Uterus (tissue), 4 donors: Measurements from ENCODE around the gene ANKRD16. TPM values are rescaled to one million over a fixed set of nuclear protein-coding genes. Genes with fewer than 3 reads are reported as not detected.
"Not testable (repeated sequence)": the region's sequence is repeated elsewhere in the genome, so short reads cannot be mapped to it uniquely, and the experiment has no call there.

Experiments
- DNase-seq, 2 donors: peaks; one replicate each; pipeline ENCODE4 v3.0.0-alpha.2; 2019 to 2020
- H3K27ac ChIP-seq, 2 donors: fragments of 200-600 bp; sonication (generic); 1 replicate in 1 of 2; 2 replicates in 1 of 2; pipeline ENCODE4 v1.5.1; 2016 to 2018
- H3K27me3 ChIP-seq, 2 donors: fragments of 200-600 bp; sonication (generic); one replicate each; pipeline ENCODE4 v1.5.1; 2018 to 2019; ENCODE audit warnings: control low read depth in 1 of 2
- H3K36me3 ChIP-seq, 2 donors: fragments of 200-600 bp; sonication (generic); one replicate each; pipeline ENCODE4 v1.5.1; 2019; ENCODE audit warnings: control low read depth in 1 of 2
- H3K4me1 ChIP-seq, 2 donors: fragments of 200-600 bp; sonication (generic); one replicate each; pipeline ENCODE4 v1.5.1; 2018 to 2019; ENCODE audit warnings: control low read depth in 1 of 2
- H3K4me3 ChIP-seq, 2 donors: fragments of 200-600 bp; sonication (generic); 1 replicate in 1 of 2; 2 replicates in 1 of 2; pipeline ENCODE4 v1.5.1; 2018 to 2019; ENCODE audit warnings: mild to moderate bottlenecking in 1 of 2
- H3K9me3 ChIP-seq, 2 donors: fragments of 200-600 bp; sonication (generic); one replicate each; pipeline ENCODE4 v1.5.1; 2019; ENCODE audit warnings: control low read depth in 1 of 2
- POLR2A ChIP-seq, 2 donors: fragments of 450-650 bp; IDR thresholded peaks; one replicate each; pipeline ENCODE4 v1.6.1; 2016; ENCODE audit warnings: antibody characterized with exemption in 2 of 2, mild to moderate bottlenecking in 1 of 2, moderate library complexity in 1 of 2
- intact Hi-C: fragments of 100-400 bp; cut with DNase I; formaldehyde crosslinking; loops from one replicate; pipeline ENCODE4 v1.15.1; 2023; ENCODE audit warnings: low total_unique reads
- total RNA-seq, 4 donors: library from RNA; depleted of rRNA in 3 of 4; stranded (reverse); fragments of >200 nt in 3 of 4; gene quantifications; one replicate each; pipeline versions ENCODE4 v1.1.0 to v1.2.4, GENCODE V29; 2014 to 2023
- TF ChIP-seq, protein P1 (sequence below), 4 experiments: fragments of 200-600 bp in 2 of 4; fragments of 450-650 bp in 2 of 4; sonication (generic) in 2 of 4; IDR thresholded peaks; one replicate each; pipeline ENCODE4 v1.5.1; 2016 to 2019; ENCODE audit warnings: antibody characterized with exemption in 4 of 4, mild to moderate bottlenecking in 2 of 4, moderate library complexity in 1 of 4
- donor health status: DM: yes; HTN: yes; CAD: no.

The ANKRD16 gene
- total RNA-seq, 4 donors from 2014 or later = 11.9 to 28.4 (median 17.8) TPM

DNA sequence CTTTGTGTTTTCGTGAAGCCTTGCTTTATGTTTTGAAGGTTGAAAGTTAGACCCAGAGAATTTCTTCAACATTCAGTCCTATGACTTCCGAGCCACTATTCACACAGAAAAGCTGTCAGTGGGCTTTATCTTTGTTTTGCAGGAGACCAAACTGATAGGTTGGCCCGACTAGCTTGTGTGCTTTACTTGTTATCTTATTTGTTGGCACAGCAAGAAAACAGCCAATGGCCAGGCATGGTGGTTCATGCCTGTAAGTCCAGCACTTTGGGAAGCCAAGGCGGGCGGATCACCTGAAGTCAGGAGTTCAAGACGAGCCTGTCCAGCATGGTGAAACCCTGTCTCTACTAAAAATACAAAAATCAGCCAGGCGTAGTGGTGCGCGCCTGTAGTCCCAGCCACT lies 60.4 kb downstream of the ANKRD16 start:
- Histone ChIP-seq H3K27ac (no peak overlapping the region), H3K36me3 (no peaks in the 10 kb centered on the region), H3K9me3 (no peaks in the 10 kb centered on the region), H3K4me3 (no peak overlapping the region), H3K4me1 (no peaks in the 10 kb centered on the region), H3K27me3 (no peaks in the 10 kb centered on the region)
- DNase-seq = no peak
- intact Hi-C loops = no loop called here
- TF ChIP-seq, protein P1, sequence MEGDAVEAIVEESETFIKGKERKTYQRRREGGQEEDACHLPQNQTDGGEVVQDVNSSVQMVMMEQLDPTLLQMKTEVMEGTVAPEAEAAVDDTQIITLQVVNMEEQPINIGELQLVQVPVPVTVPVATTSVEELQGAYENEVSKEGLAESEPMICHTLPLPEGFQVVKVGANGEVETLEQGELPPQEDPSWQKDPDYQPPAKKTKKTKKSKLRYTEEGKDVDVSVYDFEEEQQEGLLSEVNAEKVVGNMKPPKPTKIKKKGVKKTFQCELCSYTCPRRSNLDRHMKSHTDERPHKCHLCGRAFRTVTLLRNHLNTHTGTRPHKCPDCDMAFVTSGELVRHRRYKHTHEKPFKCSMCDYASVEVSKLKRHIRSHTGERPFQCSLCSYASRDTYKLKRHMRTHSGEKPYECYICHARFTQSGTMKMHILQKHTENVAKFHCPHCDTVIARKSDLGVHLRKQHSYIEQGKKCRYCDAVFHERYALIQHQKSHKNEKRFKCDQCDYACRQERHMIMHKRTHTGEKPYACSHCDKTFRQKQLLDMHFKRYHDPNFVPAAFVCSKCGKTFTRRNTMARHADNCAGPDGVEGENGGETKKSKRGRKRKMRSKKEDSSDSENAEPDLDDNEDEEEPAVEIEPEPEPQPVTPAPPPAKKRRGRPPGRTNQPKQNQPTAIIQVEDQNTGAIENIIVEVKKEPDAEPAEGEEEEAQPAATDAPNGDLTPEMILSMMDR (IDR thresholded peaks at IDR 0.05) = no peak
- TF ChIP-seq POLR2A (IDR thresholded peaks at IDR 0.05) = no peak

DNA sequence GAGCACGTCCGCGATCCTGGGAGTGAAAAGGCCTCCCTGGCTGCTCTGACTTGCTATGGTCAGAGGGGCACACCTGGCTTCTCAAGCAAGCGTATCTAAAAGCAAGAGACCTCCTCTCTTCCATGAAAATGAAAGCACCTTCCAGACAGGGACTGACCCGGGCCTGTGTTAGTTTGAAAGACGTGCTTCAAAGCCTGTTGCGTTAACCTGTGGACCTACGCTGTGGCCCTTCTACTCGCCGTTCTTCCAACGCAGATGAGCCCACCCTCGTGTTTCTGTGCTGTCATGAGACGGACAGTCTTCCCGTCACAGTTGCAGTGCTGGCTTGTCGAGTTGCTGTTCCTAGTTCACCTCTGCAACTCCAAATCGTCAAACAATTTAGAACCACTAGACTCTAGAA lies 61.0 kb downstream of the ANKRD16 start:
- H3K27me3 ChIP-seq = no peaks in the 10 kb centered on the region
- TF ChIP-seq POLR2A (IDR thresholded peaks at IDR 0.05) = no peak
- TF ChIP-seq, protein P1 (IDR thresholded peaks at IDR 0.05) = no peak
- intact Hi-C loops = no loop called here
- no peak for DNase-seq
- H3K9me3 ChIP-seq = no peaks in the 10 kb centered on the region
- H3K27ac ChIP-seq = no peak overlapping the region
- no peaks in the 10 kb centered on the region for H3K4me1 ChIP-seq
- no peak overlapping the region for H3K4me3 ChIP-seq
- H3K36me3 ChIP-seq = no peaks in the 10 kb centered on the region

DNA sequence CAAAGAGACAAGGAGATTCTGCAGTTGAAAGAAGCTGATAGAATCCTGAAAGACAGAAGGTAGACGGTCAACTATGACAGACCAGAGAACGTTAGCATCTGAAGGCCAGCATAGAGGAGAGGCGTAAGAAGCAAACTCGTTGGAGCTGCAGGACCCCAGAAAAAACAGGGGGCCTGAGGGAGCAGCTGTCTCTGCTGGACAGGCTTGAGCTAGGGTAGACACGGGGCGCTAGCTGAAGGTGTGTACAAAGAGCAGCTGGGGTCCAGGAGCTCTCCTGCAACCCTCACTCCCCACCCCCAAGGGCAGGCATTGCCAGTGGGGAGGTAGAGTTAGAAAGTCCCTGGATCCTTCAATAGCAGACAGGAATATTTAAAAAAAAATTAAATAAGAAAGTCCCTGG lies 61.9 kb downstream of the ANKRD16 start:
- no peak for TF ChIP-seq POLR2A (IDR thresholded peaks at IDR 0.05)
- TF ChIP-seq, protein P1 (IDR thresholded peaks at IDR 0.05) = no peak
- no peak overlapping the region for H3K27ac ChIP-seq
- no peak for DNase-seq
- no peaks in the 10 kb centered on the region for H3K36me3 ChIP-seq
- H3K4me1 ChIP-seq = no peaks in the 10 kb centered on the region
- no peaks in the 10 kb centered on the region for H3K27me3 ChIP-seq
- H3K4me3 ChIP-seq = no peak overlapping the region
- intact Hi-C loops = loop anchor here (2.0 kb wide), 1 partner anchor 39 kb away; no protein-coding TSS in a partner anchor
- no peaks in the 10 kb centered on the region for H3K9me3 ChIP-seq

DNA sequence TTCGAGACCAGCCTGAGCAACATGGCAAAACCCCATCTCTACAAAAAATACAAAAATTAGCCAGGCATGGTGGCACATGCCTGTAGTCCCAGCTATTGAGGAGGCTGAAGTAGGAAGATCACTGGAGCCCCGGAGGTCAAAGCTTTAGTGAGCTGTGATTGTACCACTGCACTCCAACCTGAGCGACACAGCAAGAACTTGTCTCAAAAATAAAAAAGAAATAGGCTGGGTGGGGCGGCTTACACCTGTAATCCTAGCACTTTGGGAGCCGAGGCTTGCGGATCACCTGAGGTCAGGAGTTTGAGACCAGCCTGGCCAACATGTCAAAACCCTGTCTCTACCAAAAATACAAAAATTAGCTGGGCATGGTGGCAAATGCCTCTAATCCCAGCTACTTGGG lies 63.2 kb downstream of the ANKRD16 start:
- not testable (repeated sequence) for H3K36me3 ChIP-seq, H3K4me1 ChIP-seq, H3K4me3 ChIP-seq, H3K27me3 ChIP-seq, H3K9me3 ChIP-seq, DNase-seq, H3K27ac ChIP-seq
- intact Hi-C loops = loop anchor here (2.0 kb wide), 1 partner anchor 40 kb away; no protein-coding TSS in a partner anchor

DNA sequence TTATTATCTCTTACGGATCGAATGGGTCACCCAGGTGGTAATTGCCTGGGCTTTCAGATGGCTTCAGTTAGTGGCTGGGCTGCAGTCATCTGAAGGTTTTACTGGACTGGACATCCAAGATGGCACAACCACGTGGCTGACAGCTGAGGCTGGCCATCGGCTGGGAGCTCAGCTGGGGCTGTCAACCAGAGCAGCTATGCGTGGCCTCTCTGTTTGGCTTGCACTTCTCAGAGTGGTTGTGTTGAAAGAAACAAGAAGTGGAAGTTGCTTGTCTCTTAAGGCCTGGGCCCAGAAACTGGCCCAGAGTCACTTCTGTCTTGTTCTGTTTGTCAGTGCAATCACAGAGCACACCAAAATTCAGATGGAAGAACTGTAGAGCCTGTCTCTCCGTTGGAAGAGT lies 70.8 kb downstream of the ANKRD16 start:
- no peak for DNase-seq
- intact Hi-C loops = no loop called here
- TF ChIP-seq, protein P1 (IDR thresholded peaks at IDR 0.05) = no peak
- TF ChIP-seq POLR2A (IDR thresholded peaks at IDR 0.05) = no peak
- H3K4me1 ChIP-seq = peaks cover 0 to 4% of the 10 kb centered on the region in 2 donors
- H3K36me3 ChIP-seq = no peaks in the 10 kb centered on the region
- H3K9me3 ChIP-seq = no peaks in the 10 kb centered on the region
- H3K4me3 ChIP-seq = no peak overlapping the region
- H3K27me3 ChIP-seq = no peaks in the 10 kb centered on the region
- no peak overlapping the region for H3K27ac ChIP-seq

DNA sequence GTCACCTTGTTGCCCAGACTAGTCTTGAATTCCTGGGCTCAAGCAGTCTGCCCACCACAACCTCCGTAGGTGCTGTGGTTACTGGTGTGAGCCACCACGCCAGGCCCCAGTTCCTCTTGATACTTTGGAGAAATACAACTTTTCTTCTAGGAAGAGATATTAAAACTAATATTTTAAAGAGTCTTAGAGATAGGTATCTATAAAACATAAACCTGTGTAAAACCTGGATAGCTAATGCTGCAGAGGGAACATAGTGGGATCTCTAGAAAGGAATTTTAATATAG lies 71.7 kb downstream of the ANKRD16 start:
- Histone ChIP-seq H3K36me3 (no peaks in the 10 kb centered on the region), H3K4me3 (no peak overlapping the region), H3K9me3 (no peaks in the 10 kb centered on the region), H3K27me3 (no peaks in the 10 kb centered on the region), H3K27ac (no peak overlapping the region), H3K4me1 (peaks cover 0 to 4% of the 10 kb centered on the region in 2 donors)
- TF ChIP-seq POLR2A (IDR thresholded peaks at IDR 0.05) = no peak
- TF ChIP-seq, protein P1 (IDR thresholded peaks at IDR 0.05) = no peak
- intact Hi-C loops = no loop called here
- DNase-seq = no peak
